K562 (cell line): ENCODE data around the gene FAM219B. TPM values are rescaled to one million over a fixed set of nuclear protein-coding genes. Genes with fewer than 3 reads are reported as not detected.
"Not testable (repeated sequence)": the region's sequence is repeated elsewhere in the genome, so short reads cannot be mapped to it uniquely, and the experiment has no call there.

Source experiments
- ATAC-seq: fragments of 200-7000 bp; cut with Tn5 transposase; 3 replicates; pipeline ENCODE4 v1.9.1; 2020; ENCODE audit warnings: moderate library complexity
- BruUV-seq: library from RNA; stranded (reverse); fragments of 400-500 nt; replicated peaks from 2 replicates; lab custom pipeline; 2021; lab: Mats Ljungman, UMichigan
- CTCF ChIA-PET: fragments of 300-600 bp; formaldehyde crosslinking; extraction: SDS; loops from one replicate; lab custom pipeline; 2021; ENCODE audit warnings: low intra/inter-chr PET ratio; lab: Yijun Ruan, JAX
- POLR2A ChIA-PET: fragments of 300-600, 350-650 bp; sonication (Branson Sonifier 250); formaldehyde crosslinking; extraction: SDS; loops from one replicate; lab custom pipeline; 2021; ENCODE audit warnings: antibody characterized with exemption, inconsistent platforms; lab: Yijun Ruan, JAX
- DNase-seq, 4 experiments: peaks; one replicate each; pipeline versions ENCODE4 v3.0.0 to v3.0.0-alpha.2; 2011 to 2018; ENCODE audit warnings: low spot score in 3 of 4, mixed read lengths in 3 of 4; ENCODE audit errors: extremely low read depth in 1 of 4
- FAIRE-seq: peaks from 2 replicates; lab custom pipeline; 2011; peaks lifted over from hg19 to GRCh38; lab: Jason Lieb, UNC
- H2AFZ ChIP-seq: 2 replicates; pipeline ENCODE4 v1.6.0; 2011; ENCODE audit warnings: low read depth, low read length, control low read depth, inconsistent platforms
- H3K27ac ChIP-seq: fragments of 200-600 bp; 3 replicates; pipeline ENCODE4 v1.8.0; 2011; ENCODE audit warnings: low read depth, mild to moderate bottlenecking, control low read depth, inconsistent platforms, low read length, moderate library complexity, mixed read lengths; ENCODE audit errors: extremely low read depth
- H3K27me3 ChIP-seq, 2 experiments: fragments of 300-600 bp in 1 of 2; 2 replicates in 1 of 2; 3 replicates in 1 of 2; pipeline versions ENCODE4 v1.6.0 to v1.8.0; 2011; ENCODE audit warnings: inconsistent platforms in 2 of 2, low read length in 2 of 2, mild to moderate bottlenecking in 1 of 2, mixed read lengths in 1 of 2, moderate library complexity in 1 of 2; ENCODE audit not compliant: control insufficient read depth in 2 of 2, insufficient read depth in 2 of 2
- H3K36me3 ChIP-seq: fragments of 300-600 bp; 3 replicates; pipeline ENCODE4 v1.8.0; 2011; ENCODE audit warnings: mild to moderate bottlenecking, low read length, inconsistent platforms; ENCODE audit not compliant: control insufficient read depth, insufficient read depth
- H3K4me1 ChIP-seq, 2 experiments: fragments of 200-600 bp in 1 of 2; replicated peaks in 1 of 2; 2 replicates in 1 of 2; 3 replicates in 1 of 2; pipeline versions ENCODE4 v1.5.1 to v1.8.0; 2011; ENCODE audit warnings: inconsistent platforms in 2 of 2, low read length in 2 of 2, mild to moderate bottlenecking in 1 of 2, mixed read lengths in 1 of 2, moderate library complexity in 1 of 2; ENCODE audit not compliant: control insufficient read depth in 2 of 2, insufficient read depth in 2 of 2
- H3K4me2 ChIP-seq: 2 replicates; pipeline ENCODE4 v1.6.1; 2011; ENCODE audit warnings: low read length, control low read depth, inconsistent platforms, mixed read lengths; ENCODE audit not compliant: insufficient read depth
- H3K4me3 ChIP-seq: fragments of 200-600 bp; sonication (generic), shearing (Covaris generic); 2 replicates; pipeline ENCODE4 v1.5.1; 2016; ENCODE audit warnings: control low read depth, inconsistent platforms
- H3K79me2 ChIP-seq: fragments of 200-600 bp; 3 replicates; pipeline ENCODE4 v1.8.0; 2011; ENCODE audit warnings: low read length, inconsistent platforms; ENCODE audit not compliant: control insufficient read depth, insufficient read depth
- H3K9ac ChIP-seq, 2 experiments: 2 replicates each; pipeline versions ENCODE4 v1.6.0 to v1.6.1; 2011; ENCODE audit warnings: low read depth in 2 of 2, low read length in 2 of 2, control low read depth in 1 of 2, inconsistent platforms in 1 of 2, mild to moderate bottlenecking in 1 of 2, mixed read lengths in 1 of 2; ENCODE audit not compliant: insufficient read depth in 1 of 2
- H3K9me1 ChIP-seq: one replicate; pipeline ENCODE4 v1.6.0; 2011; ENCODE audit warnings: inconsistent platforms, mild to moderate bottlenecking, low read length, moderate library complexity; ENCODE audit not compliant: control insufficient read depth, insufficient read depth
- H3K9me3 ChIP-seq: replicated peaks from 2 replicates; pipeline ENCODE4 v1.5.1; 2011; ENCODE audit warnings: low read depth, low read length, inconsistent platforms; ENCODE audit not compliant: control insufficient read depth, insufficient read depth
- H4K20me1 ChIP-seq: replicated peaks from 2 replicates; pipeline ENCODE4 v1.6.1; 2011; ENCODE audit warnings: low read length, inconsistent platforms, mixed read lengths; ENCODE audit not compliant: control insufficient read depth, insufficient read depth
- ARID3A ChIP-seq: IDR thresholded peaks from 2 replicates; pipeline ENCODE4 v1.6.1; 2012; ENCODE audit warnings: low read depth, low read length, improper control_type of control experiment, borderline replicate concordance
- DLX4 ChIP-seq: fragments of 250-450 bp; sonication (Bioruptor Pico); IDR thresholded peaks from 2 replicates; pipeline ENCODE4 v1.6.1; 2021; ENCODE audit warnings: mild to moderate bottlenecking
- EGR1 ChIP-seq: fragments of 450-650 bp; conservative IDR thresholded peaks from 2 replicates; pipeline ENCODE4 v1.6.1; 2017; ENCODE audit warnings: mild to moderate bottlenecking
- FOXA3 ChIP-seq, 2 experiments: fragments of 450-650 bp in 1 of 2; sonication (generic) in 1 of 2; formaldehyde crosslinking; IDR thresholded peaks in 1 of 2; conservative IDR thresholded peaks in 1 of 2; 2 replicates each; pipeline versions ENCODE4 v1.4.0 to v1.8.0; 2020 to 2022; ENCODE audit warnings: mild to moderate bottlenecking in 2 of 2, missing genetic modification reagents in 1 of 2
- FOXK2 ChIP-seq, 2 experiments: fragments of 450-650 bp; IDR thresholded peaks in 1 of 2; conservative IDR thresholded peaks in 1 of 2; 2 replicates each; pipeline ENCODE4 v1.6.1; 2016; ENCODE audit warnings: low read depth in 2 of 2, mild to moderate bottlenecking in 1 of 2
- POU5F1 ChIP-seq: fragments of 150-350 bp; IDR thresholded peaks from 2 replicates; pipeline ENCODE4 v1.6.1; 2014; ENCODE audit warnings: borderline replicate concordance, low read length, low read depth, mild to moderate bottlenecking; ENCODE audit not compliant: partially characterized antibody
- SMARCC2 ChIP-seq: fragments of 450-650 bp; IDR thresholded peaks from 2 replicates; pipeline ENCODE4 v1.6.1; 2017; ENCODE audit warnings: antibody characterized with exemption, moderate library complexity, mild to moderate bottlenecking, low read depth
- SREBF2 ChIP-seq: sonication (generic); formaldehyde crosslinking; IDR thresholded peaks from 2 replicates; pipeline ENCODE4 v1.4.0; 2020; ENCODE audit warnings: mild to moderate bottlenecking, missing genetic modification reagents
- WGBS: fragments of 100-300 bp; shearing (Covaris generic); methylation state at CpG from one replicate; pipeline ENCODE4 v1.1.6; 2016; ENCODE audit warnings: low coverage, mixed read lengths; ENCODE audit not compliant: insufficient coverage; ENCODE audit errors: missing lambda C conversion rate; 5-methylcytosine and 5-hydroxymethylcytosine counted together
- in situ Hi-C: fragments of 300-500 bp; cut with MboI; formaldehyde crosslinking; loops from 4 replicates; pipeline ENCODE4 v1.15.0; 2018; ENCODE audit warnings: inconsistent platforms, mixed read lengths
- intact Hi-C: fragments of 100-400 bp; cut with micrococcal nuclease; formaldehyde crosslinking; loops from 2 replicates; pipeline ENCODE4 v1.14.2; 2022
- polyA plus RNA-seq, 8 experiments: library from polyadenylated mRNA; depleted of rRNA in 4 of 8; stranded (reverse) in 5 of 8; unstranded in 3 of 8; fragments of >200 nt; fragmentation: Nextera tagmentation in 2 of 8; fragmentation: Illumina TruSeq in 1 of 8; extraction: Ambion mirVana in 2 of 8; extraction: Trizol in 1 of 8; gene quantifications; 2 replicates each; pipeline versions ENCODE4 v1.2.1 to v1.2.3, GENCODE V29; 2011 to 2014; ENCODE audit warnings: inconsistent platforms in 1 of 8, missing spikeins in 1 of 8
- total RNA-seq, 7 experiments: library from RNA; depleted of rRNA in 6 of 7; stranded (reverse); fragments of >200 nt in 6 of 7; fragmentation: Illumina TruSeq in 2 of 7; extraction: Trizol in 2 of 7; gene quantifications; 2 replicates each; pipeline versions ENCODE4 v1.2.1 to v1.2.3, GENCODE V29; 2011 to 2021; ENCODE audit warnings: low replicate concordance in 1 of 7
- TF ChIP-seq, protein P1 (sequence below): fragments of 250-450 bp; sonication (Bioruptor Pico); IDR thresholded peaks from 2 replicates; pipeline ENCODE4 v1.8.0; 2021; ENCODE audit warnings: moderate library complexity, mild to moderate bottlenecking, inconsistent platforms
- TF ChIP-seq, protein P2 (sequence below), 2 experiments: fragments of 450-650 bp in 1 of 2; sonication (generic) in 1 of 2; formaldehyde crosslinking in 1 of 2; IDR thresholded peaks in 1 of 2; conservative IDR thresholded peaks in 1 of 2; 2 replicates each; pipeline versions ENCODE4 v1.6.1 to v1.8.1; 2016 to 2023; ENCODE audit warnings: mild to moderate bottlenecking in 2 of 2, moderate library complexity in 2 of 2, inconsistent platforms in 1 of 2, missing genetic modification reagents in 1 of 2

Gene FAM219B
- total and polyA plus RNA-seq, 9 of the 15 experiments (the other 6 are each of a cell fraction or from before 2014, with no cell fraction given): 6.8 to 50.4 (median 29.4) TPM

- ATAC-seq: no peak
- H3K79me2 ChIP-seq: peaks cover 3% of the 10 kb centered on the region; the same call in 2 of the 3 replicates
- intact Hi-C loops (no loop called here), in situ Hi-C loops (no loop called here)
- 80% methylated on average over 6 of the region's 6 CpGs for WGBS
- H2AFZ ChIP-seq: no peak overlapping the region
- no peak overlapping the region for H3K4me3 ChIP-seq
- BruUV-seq: no TSS peak
- no peaks in the 10 kb centered on the region for H3K27me3 ChIP-seq
- H3K9ac ChIP-seq: no peak overlapping the region
- TF ChIP-seq, protein P1, sequence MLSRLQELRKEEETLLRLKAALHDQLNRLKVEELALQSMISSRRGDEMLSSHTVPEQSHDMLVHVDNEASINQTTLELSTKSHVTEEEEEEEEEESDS (CRISPR knock-in tag): no peak
- TF ChIP-seq SREBF2: no peak
- no peak for TF ChIP-seq FOXK2 (conservative IDR thresholded peaks at IDR 0.05 in 1 of 2, IDR thresholded peaks at IDR 0.05 in 1 of 2; ENCODE audit: low read depth in 2 of 2)
- no peak for TF ChIP-seq SMARCC2
- TF ChIP-seq EGR1: no peak
- TF ChIP-seq ARID3A: no peak
- TF ChIP-seq, protein P2, sequence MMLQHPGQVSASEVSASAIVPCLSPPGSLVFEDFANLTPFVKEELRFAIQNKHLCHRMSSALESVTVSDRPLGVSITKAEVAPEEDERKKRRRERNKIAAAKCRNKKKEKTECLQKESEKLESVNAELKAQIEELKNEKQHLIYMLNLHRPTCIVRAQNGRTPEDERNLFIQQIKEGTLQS (IDR thresholded peaks at IDR 0.05): no peak
- TF ChIP-seq, protein P2 (CRISPR knock-in tag; conservative IDR thresholded peaks at IDR 0.05): no peak
- TF ChIP-seq DLX4 (CRISPR knock-in tag): no peak
- TF ChIP-seq FOXA3 (CRISPR knock-in tag; conservative IDR thresholded peaks at IDR 0.05 in 1 of 2, IDR thresholded peaks at IDR 0.05 in 1 of 2): no peak
- TF ChIP-seq POU5F1: no peak
- peaks cover 0 to 4% of the 10 kb centered on the region in 2 experiments; a peak in 2 of 5 replicates for H3K4me1 ChIP-seq
- peaks cover 4% of the 10 kb centered on the region for H3K9me1 ChIP-seq
- H4K20me1 ChIP-seq: no peaks in the 10 kb centered on the region; the same call in 1 of the 2 replicates
- H3K36me3 ChIP-seq: peaks cover 73% of the 10 kb centered on the region; the same call in 2 of the 3 replicates
- ChIA-PET CTCF (no interaction called here), POLR2A (interaction anchor here (0.7 to 3.3 kb wide), 3 partner anchors 8 to 285 kb away, joined by 3 to 29 read pairs (median 10); partner anchors contain the start of gene FAM219B)
- H3K4me2 ChIP-seq: no peak overlapping the region
- no peaks in the 10 kb centered on the region for H3K9me3 ChIP-seq
- no peak for FAIRE-seq
- no peak for DNase-seq
- no peak overlapping the region for H3K27ac ChIP-seq
These were observed 10.8 kb downstream of the FAM219B start for GRCh38 chr15:74895830-74896229.

DNA sequence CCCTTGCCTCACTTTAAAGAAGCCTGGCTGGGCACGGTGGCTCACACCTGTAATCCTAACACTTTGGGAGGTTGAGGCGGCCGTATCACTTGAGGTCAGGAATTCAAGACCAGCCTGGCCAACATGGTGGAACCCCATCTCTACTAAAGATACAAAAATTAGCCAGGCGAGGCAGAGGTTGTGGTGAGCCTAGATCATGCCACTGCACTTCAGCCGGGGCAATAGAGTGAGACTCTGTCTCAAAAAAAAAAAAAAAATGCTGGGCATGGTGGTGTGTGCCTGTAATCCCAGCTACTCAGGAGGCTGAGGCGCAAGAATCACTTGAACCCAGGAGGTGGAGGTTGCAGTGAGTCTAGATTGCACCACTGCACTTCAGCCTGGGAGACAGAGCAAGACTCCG lies 12.3 kb downstream of the FAM219B start:
- H3K27me3 ChIP-seq, H3K9me1 ChIP-seq, in situ Hi-C loops, H3K4me2 ChIP-seq, H3K4me3 ChIP-seq, FAIRE-seq, H4K20me1 ChIP-seq, ATAC-seq, H2AFZ ChIP-seq, H3K9ac ChIP-seq, BruUV-seq, CTCF ChIA-PET, H3K27ac ChIP-seq, DNase-seq, H3K9me3 ChIP-seq: not testable (repeated sequence)
- POLR2A ChIA-PET: interaction anchor here (0.9 to 2.8 kb wide), 3 partner anchors 9 to 38 kb away, joined by 3 to 10 read pairs (median 4); partner anchors contain the start of gene FAM219B
- H3K79me2 ChIP-seq: peaks cover 18% of the 10 kb centered on the region
- H3K4me1 ChIP-seq: peaks cover 7 to 12% of the 10 kb centered on the region in 2 experiments; a peak in 4 of 5 replicates
- intact Hi-C loops: loop anchor here (5.0 kb wide), 1 partner anchor 52 kb away; the partner anchor contains the start of gene ULK3
- H3K36me3 ChIP-seq: peaks cover 62% of the 10 kb centered on the region; the same call in 2 of the 3 replicates
- WGBS: 89% methylated on average over 5 of the region's 7 CpGs
